Coronary artery (tissue), 2 donors: ENCODE data around the gene FILIP1L.

Experiments
- DNase-seq: peaks from one replicate; pipeline ENCODE4 v3.0.0-alpha.2; 2017; ENCODE audit warnings: low spot score
- H3K27ac ChIP-seq, 2 donors: fragments of 200-600 bp; sonication (generic); one replicate each; pipeline ENCODE4 v1.5.1; 2016 to 2019
- H3K4me3 ChIP-seq: fragments of 200-600 bp; sonication (generic); 2 replicates; pipeline ENCODE4 v1.5.1; 2016; ENCODE audit warnings: mild to moderate bottlenecking, moderate library complexity
- TF ChIP-seq, protein P1 (sequence below): fragments of 200-600 bp; sonication (generic); IDR thresholded peaks from one replicate; pipeline ENCODE4 v1.5.1; 2019; ENCODE audit warnings: antibody characterized with exemption

FILIP1L gene

DNA sequence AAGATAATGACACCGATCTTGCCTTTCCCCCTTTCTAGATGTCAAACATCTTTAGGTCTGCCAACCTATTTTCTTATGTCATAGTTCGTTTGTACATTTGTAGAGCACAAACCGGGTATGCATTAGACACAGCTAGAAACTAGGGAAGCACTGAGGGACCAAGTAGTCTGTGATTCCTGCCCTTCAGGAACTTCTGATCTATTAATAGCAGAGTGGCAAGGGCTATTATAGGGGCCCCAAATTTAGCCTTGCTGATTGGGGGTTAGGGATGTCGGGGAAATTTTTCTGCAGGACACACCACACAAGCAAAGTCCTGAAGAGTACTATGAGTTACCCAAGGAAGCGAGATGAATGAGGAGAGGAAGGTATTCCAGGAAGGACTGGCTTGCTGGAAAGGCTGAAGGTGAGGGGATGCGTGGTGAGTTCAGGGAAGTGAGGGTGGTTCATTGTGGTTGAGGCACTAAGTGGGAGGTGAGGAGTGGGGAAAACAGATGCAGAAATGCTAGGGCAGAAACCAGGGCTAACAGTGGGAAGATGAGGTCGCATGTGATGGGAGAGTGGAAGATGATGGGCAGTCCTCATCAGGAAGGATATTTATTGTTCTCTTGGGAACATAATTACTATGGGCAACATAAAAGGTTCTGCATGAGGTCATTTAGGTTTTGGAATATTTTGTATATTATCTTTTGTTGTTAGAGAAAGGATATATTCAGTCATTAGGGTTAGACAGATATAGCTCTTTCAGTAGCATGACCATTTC, 152.4 kb downstream of the FILIP1L start:
- peak overlapping the region; percentile 50 to 61 for H3K27ac ChIP-seq
- H3K4me3 ChIP-seq: no peak overlapping the region
- no peak for DNase-seq
- TF ChIP-seq, protein P1, sequence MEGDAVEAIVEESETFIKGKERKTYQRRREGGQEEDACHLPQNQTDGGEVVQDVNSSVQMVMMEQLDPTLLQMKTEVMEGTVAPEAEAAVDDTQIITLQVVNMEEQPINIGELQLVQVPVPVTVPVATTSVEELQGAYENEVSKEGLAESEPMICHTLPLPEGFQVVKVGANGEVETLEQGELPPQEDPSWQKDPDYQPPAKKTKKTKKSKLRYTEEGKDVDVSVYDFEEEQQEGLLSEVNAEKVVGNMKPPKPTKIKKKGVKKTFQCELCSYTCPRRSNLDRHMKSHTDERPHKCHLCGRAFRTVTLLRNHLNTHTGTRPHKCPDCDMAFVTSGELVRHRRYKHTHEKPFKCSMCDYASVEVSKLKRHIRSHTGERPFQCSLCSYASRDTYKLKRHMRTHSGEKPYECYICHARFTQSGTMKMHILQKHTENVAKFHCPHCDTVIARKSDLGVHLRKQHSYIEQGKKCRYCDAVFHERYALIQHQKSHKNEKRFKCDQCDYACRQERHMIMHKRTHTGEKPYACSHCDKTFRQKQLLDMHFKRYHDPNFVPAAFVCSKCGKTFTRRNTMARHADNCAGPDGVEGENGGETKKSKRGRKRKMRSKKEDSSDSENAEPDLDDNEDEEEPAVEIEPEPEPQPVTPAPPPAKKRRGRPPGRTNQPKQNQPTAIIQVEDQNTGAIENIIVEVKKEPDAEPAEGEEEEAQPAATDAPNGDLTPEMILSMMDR: no peak

DNA sequence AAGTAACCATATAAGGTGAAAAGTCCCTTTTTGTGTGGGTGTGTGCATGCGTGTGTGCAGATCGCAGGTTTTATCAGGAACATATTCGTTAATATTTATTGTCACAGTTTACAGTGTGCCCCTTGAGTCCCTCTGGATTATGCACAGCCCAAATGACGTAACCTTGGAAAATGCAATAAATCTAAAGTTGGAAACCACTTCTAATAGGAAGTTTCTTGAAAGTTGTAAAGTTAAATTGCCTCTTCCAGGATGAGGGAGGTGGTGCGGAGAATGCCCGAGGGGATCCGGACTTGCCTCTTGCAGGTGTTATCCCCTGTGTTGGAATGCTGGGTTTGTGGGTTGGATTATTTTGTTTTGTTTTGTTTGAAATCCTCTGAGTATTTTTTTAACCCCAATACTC, 153.4 kb downstream of the FILIP1L start:
- no peak for DNase-seq
- TF ChIP-seq, protein P1: no peak
- Histone ChIP-seq H3K4me3 (peak overlapping the region; percentile 32), H3K27ac (peak overlapping the region; percentile 69 to 77)

DNA sequence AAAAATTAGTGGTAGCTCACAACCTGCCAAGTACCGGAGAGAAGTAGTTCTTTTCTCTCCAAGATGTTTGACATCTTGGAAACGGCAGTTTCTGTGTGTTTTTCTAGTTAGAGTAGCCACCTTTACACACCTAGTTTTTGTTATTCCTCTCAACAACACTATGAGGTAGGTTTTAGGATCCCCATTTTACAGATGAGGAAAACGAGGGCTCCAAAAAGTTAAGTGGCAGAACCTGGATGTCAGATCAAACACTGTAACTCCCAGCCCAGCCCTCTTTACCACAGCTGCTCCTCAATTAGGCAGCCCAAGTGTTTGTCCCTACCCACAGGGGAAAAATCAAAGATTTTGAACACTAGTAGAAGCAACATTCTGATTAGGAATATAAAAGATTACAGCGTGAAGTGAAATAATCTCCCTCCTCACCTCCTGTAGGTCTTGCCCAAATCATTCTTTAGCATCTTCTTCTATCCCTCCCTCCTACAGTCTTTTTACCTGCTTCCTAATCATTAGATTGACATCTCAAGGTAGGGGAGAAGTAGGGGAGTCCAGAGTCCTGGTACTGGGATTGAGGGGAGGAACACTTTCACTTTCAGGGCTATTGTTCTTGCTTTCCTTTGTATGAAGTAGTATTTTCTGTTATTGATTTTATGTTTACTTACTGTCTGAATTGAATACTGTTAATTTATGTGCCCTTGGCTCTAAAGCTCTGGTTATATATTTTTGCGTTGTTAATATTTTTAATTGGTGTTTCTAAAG, 154.0 kb downstream of the FILIP1L start:
- peak overlapping the region; percentile 69 to 77 for H3K27ac ChIP-seq
- H3K4me3 ChIP-seq: peak overlapping the region; percentile 32
- TF ChIP-seq, protein P1: no peak
- no peak for DNase-seq

DNA sequence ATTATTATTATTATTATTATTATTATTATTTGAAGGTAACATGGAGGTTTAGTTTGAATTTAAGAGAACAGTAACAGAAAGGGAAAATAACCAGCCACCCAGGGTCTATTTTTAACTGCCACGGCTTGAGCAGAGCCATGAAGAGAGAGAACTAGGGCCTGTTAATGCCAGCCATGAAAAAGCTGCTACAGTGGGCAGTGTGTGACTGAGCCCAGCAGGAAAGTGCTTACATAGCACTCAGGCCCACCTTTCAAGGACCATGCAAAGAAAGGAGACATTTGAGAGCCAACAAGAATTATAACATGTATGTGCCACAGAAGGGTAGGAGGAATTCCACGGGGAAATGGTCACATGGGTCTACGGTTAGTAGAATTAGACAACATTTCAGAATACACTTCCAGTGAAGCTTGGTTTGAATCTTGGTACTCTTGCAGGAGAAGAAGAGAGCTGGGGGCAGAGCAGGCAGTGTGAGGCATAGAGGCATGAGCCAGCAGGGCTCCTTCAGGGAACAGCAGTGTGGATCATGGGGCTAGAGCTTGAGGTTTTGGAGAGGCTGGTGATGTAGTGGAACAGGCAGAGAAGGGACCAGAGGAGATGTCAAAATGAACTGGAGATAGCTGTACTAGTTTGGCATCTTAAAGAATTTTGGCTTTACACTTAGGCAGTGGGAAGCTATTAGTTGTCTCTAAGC, 155.9 kb downstream of the FILIP1L start:
- TF ChIP-seq, protein P1: no peak
- Histone ChIP-seq H3K4me3 (no peak overlapping the region), H3K27ac (peak overlapping the region; percentile 69 to 74)
- no peak for DNase-seq

DNA sequence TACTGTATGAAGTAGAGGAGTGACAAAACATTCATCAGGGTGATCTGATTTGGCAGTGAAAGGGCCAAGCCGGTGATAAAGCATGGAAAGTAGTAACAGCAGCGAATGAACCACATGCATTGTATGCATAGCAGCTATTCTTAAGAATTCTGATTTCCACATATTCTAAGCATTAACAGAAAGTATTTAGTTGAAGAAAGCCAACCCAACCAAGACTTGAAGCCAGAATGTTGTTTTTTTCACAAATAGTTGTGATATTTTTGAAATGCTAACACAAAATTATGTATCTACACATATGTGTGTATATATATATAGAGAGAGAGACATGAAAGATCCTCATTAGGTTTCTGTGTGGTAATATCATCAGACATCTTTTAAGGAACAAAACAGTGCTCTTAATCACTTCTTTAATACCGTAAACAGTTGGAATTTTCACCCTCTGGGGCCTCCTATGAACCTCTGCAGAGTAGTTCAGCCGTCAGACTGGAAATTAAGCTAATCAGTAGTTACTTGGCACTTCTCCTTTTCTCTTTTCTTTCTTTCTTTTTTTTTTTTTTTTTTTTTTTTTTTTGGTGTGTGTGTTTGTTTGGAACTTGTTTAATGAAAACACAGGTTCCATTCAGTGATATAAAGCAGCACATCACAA, 157.0 kb downstream of the FILIP1L start:
- DNase-seq: no peak
- Histone ChIP-seq H3K4me3 (no peak overlapping the region), H3K27ac (peak overlapping the region; percentile 36 to 69)
- TF ChIP-seq, protein P1: no peak

DNA sequence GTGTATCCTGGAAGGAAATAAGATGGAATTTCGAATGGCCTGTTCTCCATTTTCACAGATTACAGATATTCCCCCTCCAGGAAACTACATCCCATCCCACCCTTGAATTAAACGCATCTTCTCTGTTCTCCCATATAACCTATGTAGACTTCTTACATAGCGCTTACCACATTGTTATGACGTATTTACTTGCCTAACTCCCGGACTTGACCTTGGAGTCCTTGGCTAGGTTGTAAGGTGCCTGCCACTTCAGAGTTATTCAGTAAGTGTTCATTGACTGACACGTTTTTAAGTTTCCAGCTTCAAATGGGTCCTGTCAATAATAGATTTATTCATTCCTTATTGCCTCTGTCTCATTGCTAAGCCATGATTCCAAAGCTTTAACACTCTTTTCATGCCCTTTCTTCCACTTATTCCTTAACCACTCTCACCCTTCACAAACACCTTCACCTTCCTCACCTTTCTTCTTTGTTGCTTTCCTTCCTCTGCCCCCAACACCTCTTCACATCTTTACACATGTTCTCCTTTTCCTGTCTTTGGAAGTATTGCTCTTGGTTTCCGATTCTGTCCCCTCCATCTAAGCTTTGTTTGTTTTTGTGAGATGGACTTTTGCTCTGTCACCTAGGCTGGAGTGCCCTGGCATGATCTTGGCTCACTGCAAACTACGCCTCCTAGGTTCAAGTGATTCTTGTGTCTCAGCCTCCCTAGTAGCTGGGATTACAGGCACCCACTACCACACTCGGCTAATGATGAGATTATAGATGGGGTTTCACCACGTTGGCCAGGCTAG, 158.3 kb downstream of the FILIP1L start:
- no peak for DNase-seq
- no peak overlapping the region for H3K4me3 ChIP-seq
- peak overlapping the region in 1 of 2 donors; percentile 5 for H3K27ac ChIP-seq
- TF ChIP-seq, protein P1: no peak
